GM18502 (cell line): ENCODE data around the gene MTMR3.

Experiments
- ATAC-seq: cut with Tn5 transposase; IDR thresholded peaks from one replicate; pipeline ENCODE4 v1.9.1; 2021; ENCODE audit warnings: mild to moderate bottlenecking; ENCODE audit not compliant: unreplicated experiment, poor library complexity

MTMR3 gene

GRCh38 chr22:29912605-29913398 lies 29.8 kb downstream of the MTMR3 start:
- no peak for ATAC-seq

GRCh38 chr22:29914165-29914564 lies 31.2 kb downstream of the MTMR3 start:
- no peak for ATAC-seq

GRCh38 chr22:29914991-29915533 lies 32.1 kb downstream of the MTMR3 start:
- ATAC-seq = no peak

GRCh38 chr22:29916007-29916544 lies 33.1 kb downstream of the MTMR3 start:
- ATAC-seq = no peak

- ATAC-seq = no peak
Measured at GRCh38 chr22:29917052-29917902, 34.3 kb downstream of the MTMR3 start.

- ATAC-seq = no peak
Measured at GRCh38 chr22:29925402-29925801, 42.4 kb downstream of the MTMR3 start.

- ATAC-seq = no peak
Measured at GRCh38 chr22:29926057-29926456, 43.1 kb downstream of the MTMR3 start.

GRCh38 chr22:29932136-29932535 lies 49.2 kb downstream of the MTMR3 start:
- no peak for ATAC-seq

- no peak for ATAC-seq
Measured at GRCh38 chr22:29933619-29934018, 50.6 kb downstream of the MTMR3 start.

- no peak for ATAC-seq
Measured at GRCh38 chr22:29934596-29934995, 51.6 kb downstream of the MTMR3 start.

- no peak for ATAC-seq
Measured at GRCh38 chr22:29936186-29936585, 53.2 kb downstream of the MTMR3 start.

- ATAC-seq = peak; percentile 59
Measured at GRCh38 chr22:29937940-29938693, 55.1 kb downstream of the MTMR3 start.

GRCh38 chr22:29940526-29940925 lies 57.6 kb downstream of the MTMR3 start:
- no peak for ATAC-seq

- no peak for ATAC-seq
Measured at GRCh38 chr22:29944339-29944738, 61.4 kb downstream of the MTMR3 start.

GRCh38 chr22:29945435-29945834 lies 62.5 kb downstream of the MTMR3 start:
- no peak for ATAC-seq

- ATAC-seq = no peak
Measured at GRCh38 chr22:29946220-29946619, 63.2 kb downstream of the MTMR3 start.

GRCh38 chr22:29947410-29948384 lies 64.7 kb downstream of the MTMR3 start:
- no peak for ATAC-seq

GRCh38 chr22:29948385-29948769 lies 65.4 kb downstream of the MTMR3 start:
- ATAC-seq = no peak

GRCh38 chr22:29949872-29950271 lies 66.9 kb downstream of the MTMR3 start:
- ATAC-seq = no peak
